BE2C (cell line): Measurements from ENCODE around the gene SYT2.

Experiments
- DNase-seq: peaks from one replicate; pipeline ENCODE4 v3.0.0-alpha.2; 2020
- H3K27me3 ChIP-seq: fragments of 250-450 bp; sonication (Bioruptor Pico); 2 replicates; pipeline ENCODE4 v1.5.1; 2020; ENCODE audit warnings: mild to moderate bottlenecking
- H3K36me3 ChIP-seq: fragments of 250-450 bp; sonication (Bioruptor Pico); 2 replicates; pipeline ENCODE4 v1.5.1; 2020; ENCODE audit warnings: mild to moderate bottlenecking
- H3K4me1 ChIP-seq: fragments of 250-450 bp; sonication (Bioruptor Pico); 2 replicates; pipeline ENCODE4 v1.5.1; 2020
- H3K4me3 ChIP-seq: 2 replicates; pipeline ENCODE4 v1.5.1; 2011; ENCODE audit warnings: low read depth, low read length
- H3K9me3 ChIP-seq: fragments of 250-450 bp; sonication (Bioruptor Pico); 2 replicates; pipeline ENCODE4 v1.5.1; 2020
- CTCF ChIP-seq: IDR thresholded peaks from 2 replicates; pipeline ENCODE4 v1.5.1; 2012; ENCODE audit warnings: mild to moderate bottlenecking, low read depth, low read length

SYT2 gene

GRCh38 chr1:202645097-202645476 lies 65.2 kb downstream of the SYT2 start:
- DNase-seq = no peak
- H3K27me3 ChIP-seq = peaks cover 20% of the 10 kb centered on the region
- H3K9me3 ChIP-seq = no peaks in the 10 kb centered on the region
- H3K36me3 ChIP-seq = no peaks in the 10 kb centered on the region
- no peak overlapping the region for H3K4me3 ChIP-seq
- TF ChIP-seq CTCF = no peak
- H3K4me1 ChIP-seq = peaks cover 3% of the 10 kb centered on the region; the same call in 1 of the 2 replicates

- TF ChIP-seq CTCF = no peak
- H3K4me1 ChIP-seq = peaks cover 3% of the 10 kb centered on the region; the same call in 1 of the 2 replicates
- DNase-seq = no peak
- peaks cover 20% of the 10 kb centered on the region for H3K27me3 ChIP-seq
- H3K9me3 ChIP-seq = no peaks in the 10 kb centered on the region
- peak overlapping the region; percentile 43; the same call in 1 of the 2 replicates for H3K4me3 ChIP-seq
- H3K36me3 ChIP-seq = no peaks in the 10 kb centered on the region
These were observed 65.8 kb downstream of the SYT2 start for GRCh38 chr1:202644219-202645096.

- no peaks in the 10 kb centered on the region for H3K9me3 ChIP-seq
- H3K36me3 ChIP-seq = no peaks in the 10 kb centered on the region
- no peak for DNase-seq
- peaks cover 20% of the 10 kb centered on the region for H3K27me3 ChIP-seq
- peak overlapping the region; percentile 43 for H3K4me3 ChIP-seq
- peaks cover 3% of the 10 kb centered on the region; the same call in 1 of the 2 replicates for H3K4me1 ChIP-seq
- no peak for TF ChIP-seq CTCF
These were observed 66.6 kb downstream of the SYT2 start for GRCh38 chr1:202643397-202644218.

- Histone ChIP-seq H3K36me3 (no peaks in the 10 kb centered on the region), H3K27me3 (peaks cover 20% of the 10 kb centered on the region), H3K9me3 (no peaks in the 10 kb centered on the region), H3K4me1 (peaks cover 3% of the 10 kb centered on the region; the same call in 1 of the 2 replicates), H3K4me3 (peak overlapping the region; percentile 43)
- TF ChIP-seq CTCF = no peak
- no peak for DNase-seq
These were observed 67.5 kb downstream of the SYT2 start for GRCh38 chr1:202642619-202643291.

GRCh38 chr1:202642212-202642611 lies 68.0 kb downstream of the SYT2 start:
- H3K27me3 ChIP-seq = peaks cover 20% of the 10 kb centered on the region
- no peaks in the 10 kb centered on the region for H3K36me3 ChIP-seq
- DNase-seq = no peak
- TF ChIP-seq CTCF = no peak
- peak overlapping the region; percentile 43; the same call in 1 of the 2 replicates for H3K4me3 ChIP-seq
- peaks cover 3% of the 10 kb centered on the region; the same call in 1 of the 2 replicates for H3K4me1 ChIP-seq
- no peaks in the 10 kb centered on the region; the same call in 1 of the 2 replicates for H3K9me3 ChIP-seq
